HepG2 (cell line): ENCODE measurements around the gene PFN1. TPM values are rescaled to one million over a fixed set of nuclear protein-coding genes. Genes with fewer than 3 reads are reported as not detected.
A peak's percentile ranks its signal among the peaks of the same experiment; 100 is the strongest.

ENCODE experiments used
- ETV5 ChIP-seq: IDR thresholded peaks from 2 replicates; pipeline ENCODE4 v1.6.1; 2018; ENCODE audit warnings: missing biosample characterization, missing genetic modification reagents, inconsistent platforms, borderline replicate concordance
- FOXP1 ChIP-seq, 2 experiments: fragments of 450-650 bp in 1 of 2; IDR thresholded peaks; 2 replicates each; pipeline ENCODE4 v1.6.1; 2017 to 2018; ENCODE audit warnings: antibody characterized with exemption in 1 of 2
- FUBP1 ChIP-seq: sonication (generic); formaldehyde crosslinking; IDR thresholded peaks from 2 replicates; pipeline ENCODE4 v1.5.1; 2020; ENCODE audit warnings: missing genetic modification reagents, mild to moderate bottlenecking, borderline replicate concordance
- GPBP1L1 ChIP-seq: sonication (generic); formaldehyde crosslinking; IDR thresholded peaks from 2 replicates; pipeline ENCODE4 v1.5.0; 2020; ENCODE audit warnings: mild to moderate bottlenecking, missing genetic modification reagents
- KDM3A ChIP-seq: IDR thresholded peaks from 2 replicates; pipeline ENCODE4 v1.6.1; 2018; ENCODE audit warnings: low read depth, missing compliant biosample characterization
- MLLT10 ChIP-seq: sonication (generic); formaldehyde crosslinking; IDR thresholded peaks from 2 replicates; pipeline ENCODE4 v1.4.0; 2020; ENCODE audit warnings: missing genetic modification reagents
- NFE2 ChIP-seq: sonication (generic); formaldehyde crosslinking; IDR thresholded peaks from 2 replicates; pipeline ENCODE4 v1.4.0; 2020; ENCODE audit warnings: missing genetic modification reagents
- PAWR ChIP-seq: sonication (generic); formaldehyde crosslinking; IDR thresholded peaks from 2 replicates; pipeline ENCODE4 v1.4.0; 2020; ENCODE audit warnings: missing genetic modification reagents, mild to moderate bottlenecking, borderline replicate concordance
- REL ChIP-seq: sonication (generic); formaldehyde crosslinking; conservative IDR thresholded peaks from 2 replicates; pipeline ENCODE4 v1.8.0; 2022; ENCODE audit warnings: mild to moderate bottlenecking, missing genetic modification reagents, moderate library complexity
- TERF1 ChIP-seq: sonication (generic); formaldehyde crosslinking; IDR thresholded peaks from 2 replicates; pipeline ENCODE4 v1.8.0; 2022; ENCODE audit warnings: mild to moderate bottlenecking, missing genetic modification reagents, moderate library complexity
- ZFP91 ChIP-seq: sonication (generic); formaldehyde crosslinking; IDR thresholded peaks from 2 replicates; pipeline ENCODE4 v1.9.0; 2022; ENCODE audit warnings: missing genetic modification reagents, mild to moderate bottlenecking, borderline replicate concordance
- ZMAT3 ChIP-seq: sonication (generic); formaldehyde crosslinking; conservative IDR thresholded peaks from 2 replicates; pipeline ENCODE4 v1.7.0; 2021; ENCODE audit warnings: missing genetic modification reagents
- ZNF431 ChIP-seq: sonication (generic); formaldehyde crosslinking; IDR thresholded peaks from 2 replicates; pipeline ENCODE4 v1.9.0; 2022; ENCODE audit warnings: missing genetic modification reagents, low read depth, mild to moderate bottlenecking, borderline replicate concordance
- ZNF605 ChIP-seq: sonication (generic); formaldehyde crosslinking; IDR thresholded peaks from 2 replicates; pipeline ENCODE4 v1.8.0; 2022; ENCODE audit warnings: mild to moderate bottlenecking, missing genetic modification reagents
- ZNF678 ChIP-seq: sonication (generic); formaldehyde crosslinking; IDR thresholded peaks from 2 replicates; pipeline ENCODE4 v1.4.0; 2020; ENCODE audit warnings: mild to moderate bottlenecking, missing genetic modification reagents
- ZNF691 ChIP-seq: sonication (generic); formaldehyde crosslinking; IDR thresholded peaks from 2 replicates; pipeline ENCODE4 v1.4.0; 2020; ENCODE audit warnings: missing genetic modification reagents, low read depth, mild to moderate bottlenecking, borderline replicate concordance
- ZNF746 ChIP-seq: sonication (generic); formaldehyde crosslinking; IDR thresholded peaks from 2 replicates; pipeline ENCODE4 v1.8.0; 2022; ENCODE audit warnings: mild to moderate bottlenecking, missing genetic modification reagents
- ZNF766 ChIP-seq: sonication (generic); formaldehyde crosslinking; IDR thresholded peaks from 2 replicates; pipeline ENCODE4 v1.5.0; 2020; ENCODE audit warnings: missing genetic modification reagents, borderline replicate concordance
- ZNF773 ChIP-seq: sonication (generic); formaldehyde crosslinking; IDR thresholded peaks from 2 replicates; pipeline ENCODE4 v1.4.0; 2020; ENCODE audit warnings: missing genetic modification reagents, borderline replicate concordance
- polyA plus RNA-seq, 8 experiments: library from polyadenylated mRNA; depleted of rRNA in 3 of 8; stranded (reverse) in 7 of 8; unstranded in 1 of 8; fragments of >200 nt; fragmentation: Illumina TruSeq in 4 of 8; extraction: Trizol in 4 of 8; gene quantifications; 2 replicates each; pipeline versions ENCODE4 v1.2.1 to v1.2.3, GENCODE V29; 2011 to 2016; ENCODE audit warnings: low read depth in 4 of 8, missing spikeins in 1 of 8, mixed read lengths in 1 of 8; ENCODE audit not compliant: insufficient read depth in 1 of 8
- total RNA-seq, 5 experiments: library from RNA; depleted of rRNA; stranded (reverse); fragments of >200 nt; fragmentation: Illumina TruSeq; extraction: Trizol; gene quantifications; 2 replicates each; pipeline ENCODE4 v1.2.3, GENCODE V29; 2016; ENCODE audit warnings: low read depth in 1 of 5
- TF ChIP-seq, protein P1 (sequence below): sonication (generic); formaldehyde crosslinking; IDR thresholded peaks from 2 replicates; pipeline ENCODE4 v1.9.0; 2021; ENCODE audit warnings: missing genetic modification reagents, mild to moderate bottlenecking, borderline replicate concordance

Gene PFN1
- total and polyA plus RNA-seq, 2 of the 13 experiments (the other 11 are each of a cell fraction or from before 2014, with no cell fraction given): 494 to 613 TPM

DNA sequence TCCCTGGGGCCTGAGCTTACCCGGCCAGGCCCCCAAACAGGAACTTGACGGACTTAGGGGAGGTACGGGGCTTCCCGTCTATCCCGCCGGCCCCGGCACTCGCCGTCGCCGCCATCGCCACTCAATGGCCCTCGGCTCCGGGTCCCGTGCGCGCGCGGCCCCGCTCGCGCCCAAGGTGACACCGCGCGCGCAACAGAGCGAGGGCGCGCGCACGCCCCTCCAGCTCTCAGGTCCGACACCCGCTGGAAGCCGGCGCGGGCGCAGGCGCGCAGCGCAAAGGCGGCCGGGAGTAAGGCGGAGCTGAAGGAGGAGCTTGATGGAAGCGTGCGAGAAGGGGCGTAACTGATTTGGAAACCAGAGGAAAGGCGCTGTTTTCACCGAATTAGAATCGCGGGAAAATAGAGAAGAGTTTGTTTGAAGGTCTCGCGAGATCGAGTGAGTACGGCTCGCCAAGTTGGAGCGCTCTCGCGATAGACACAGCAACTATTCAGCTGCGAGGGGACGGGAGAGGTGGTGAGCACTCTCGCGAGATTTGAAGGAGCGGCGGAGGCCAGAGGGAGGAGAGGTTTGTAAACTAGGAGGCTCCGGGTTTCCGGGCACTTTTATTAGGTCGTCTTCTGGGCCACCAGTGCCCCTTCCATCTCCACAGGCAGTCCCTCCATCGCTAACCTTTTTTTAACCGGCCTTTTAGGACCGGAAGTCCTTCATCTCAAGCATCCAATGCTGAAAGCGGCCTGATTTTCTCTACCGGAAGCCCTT lies 8.4 kb downstream of the PFN1 start, which contains the start of the genes RNF167 and SLC25A11 (continued):
- peak; percentile 7; the same call in 1 of the 2 replicates for TF ChIP-seq ETV5 (CRISPR knock-in tag)
- TF ChIP-seq FUBP1 (CRISPR knock-in tag): no peak
- TF ChIP-seq, protein P1, sequence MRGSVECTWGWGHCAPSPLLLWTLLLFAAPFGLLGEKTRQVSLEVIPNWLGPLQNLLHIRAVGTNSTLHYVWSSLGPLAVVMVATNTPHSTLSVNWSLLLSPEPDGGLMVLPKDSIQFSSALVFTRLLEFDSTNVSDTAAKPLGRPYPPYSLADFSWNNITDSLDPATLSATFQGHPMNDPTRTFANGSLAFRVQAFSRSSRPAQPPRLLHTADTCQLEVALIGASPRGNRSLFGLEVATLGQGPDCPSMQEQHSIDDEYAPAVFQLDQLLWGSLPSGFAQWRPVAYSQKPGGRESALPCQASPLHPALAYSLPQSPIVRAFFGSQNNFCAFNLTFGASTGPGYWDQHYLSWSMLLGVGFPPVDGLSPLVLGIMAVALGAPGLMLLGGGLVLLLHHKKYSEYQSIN (CRISPR knock-in tag): no peak
- no peak for TF ChIP-seq TERF1 (CRISPR knock-in tag)
- no peak for TF ChIP-seq ZNF773
- no peak for TF ChIP-seq GPBP1L1 (CRISPR knock-in tag)
- no peak for TF ChIP-seq ZNF746 (CRISPR knock-in tag)
- TF ChIP-seq ZNF691 (CRISPR knock-in tag): no peak
- TF ChIP-seq KDM3A (CRISPR knock-in tag): no peak
- TF ChIP-seq ZNF605 (CRISPR knock-in tag): no peak
- TF ChIP-seq REL: no peak
- TF ChIP-seq ZMAT3 (CRISPR knock-in tag): peak; percentile 79; the same call in 1 of the 2 replicates
- no peak for TF ChIP-seq MLLT10
- TF ChIP-seq ZNF431 (CRISPR knock-in tag): no peak
- TF ChIP-seq ZNF678 (CRISPR knock-in tag): no peak
- no peak for TF ChIP-seq PAWR (CRISPR knock-in tag)
- TF ChIP-seq ZNF766 (CRISPR knock-in tag): 0 out of 2 replicates have a peak, but pooled peaks have one; percentile 60
- no peak for TF ChIP-seq FOXP1 (IDR thresholded peaks at IDR 0.05)
- TF ChIP-seq FOXP1 (CRISPR knock-in tag; IDR thresholded peaks at IDR 0.05): no peak; the same call in 1 of the 2 replicates
- TF ChIP-seq NFE2 (CRISPR knock-in tag): no peak
- TF ChIP-seq ZFP91 (CRISPR knock-in tag): peak; percentile 45; the same call in 1 of the 2 replicates
